Esophagus muscularis mucosa (tissue), 3 donors: Measurements from ENCODE around the gene STK39.

Source experiments
- POLR2A ChIP-seq: fragments of 450-650 bp; IDR thresholded peaks from one replicate; pipeline ENCODE4 v1.6.1; 2017; ENCODE audit warnings: antibody characterized with exemption, moderate library complexity, mild to moderate bottlenecking, low read depth
- POLR2AphosphoS5 ChIP-seq, 2 donors: sonication (generic); formaldehyde crosslinking; IDR thresholded peaks; one replicate each; pipeline ENCODE4 v1.6.1; 2017; ENCODE audit warnings: antibody characterized with exemption in 2 of 2
- TF ChIP-seq, protein P1 (sequence below), 3 experiments: fragments of 200-600 bp in 2 of 3; fragments of 450-650 bp in 1 of 3; sonication (generic) in 2 of 3; IDR thresholded peaks; one replicate each; pipeline ENCODE4 v1.5.1; 2017 to 2019; ENCODE audit warnings: antibody characterized with exemption in 3 of 3, mild to moderate bottlenecking in 2 of 3, moderate library complexity in 1 of 3

- TF ChIP-seq, protein P1, sequence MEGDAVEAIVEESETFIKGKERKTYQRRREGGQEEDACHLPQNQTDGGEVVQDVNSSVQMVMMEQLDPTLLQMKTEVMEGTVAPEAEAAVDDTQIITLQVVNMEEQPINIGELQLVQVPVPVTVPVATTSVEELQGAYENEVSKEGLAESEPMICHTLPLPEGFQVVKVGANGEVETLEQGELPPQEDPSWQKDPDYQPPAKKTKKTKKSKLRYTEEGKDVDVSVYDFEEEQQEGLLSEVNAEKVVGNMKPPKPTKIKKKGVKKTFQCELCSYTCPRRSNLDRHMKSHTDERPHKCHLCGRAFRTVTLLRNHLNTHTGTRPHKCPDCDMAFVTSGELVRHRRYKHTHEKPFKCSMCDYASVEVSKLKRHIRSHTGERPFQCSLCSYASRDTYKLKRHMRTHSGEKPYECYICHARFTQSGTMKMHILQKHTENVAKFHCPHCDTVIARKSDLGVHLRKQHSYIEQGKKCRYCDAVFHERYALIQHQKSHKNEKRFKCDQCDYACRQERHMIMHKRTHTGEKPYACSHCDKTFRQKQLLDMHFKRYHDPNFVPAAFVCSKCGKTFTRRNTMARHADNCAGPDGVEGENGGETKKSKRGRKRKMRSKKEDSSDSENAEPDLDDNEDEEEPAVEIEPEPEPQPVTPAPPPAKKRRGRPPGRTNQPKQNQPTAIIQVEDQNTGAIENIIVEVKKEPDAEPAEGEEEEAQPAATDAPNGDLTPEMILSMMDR (IDR thresholded peaks at IDR 0.05): no peak
- TF ChIP-seq POLR2A: no peak
- TF ChIP-seq POLR2AphosphoS5 (IDR thresholded peaks at IDR 0.05): no peak
These were observed 48.8 kb downstream of the STK39 start for GRCh38 chr2:168198476-168199207.
